Measurements from ENCODE around the gene WNT2B.

Gene WNT2B

GRCh38 chr1:112576240-112576639 is 67.5 kb downstream of the WNT2B start:
- DNase-seq (ENCODE audit: low read depth) = no peak
